Upper lobe of left lung (tissue), 4 donors: ENCODE measurements around the gene ZNF436.
A peak's percentile ranks its signal among the peaks of the same experiment; 100 is the strongest.

Experiments
- CTCF ChIP-seq, 6 experiments: fragments of 450-650 bp in 4 of 6; fragments of 200-600 bp in 2 of 6; sonication (generic) in 2 of 6; IDR thresholded peaks; one replicate each; pipeline ENCODE4 v1.5.1; 2016 to 2019; ENCODE audit warnings: antibody characterized with exemption in 6 of 6
- POLR2A ChIP-seq, 4 donors: fragments of 450-650 bp; IDR thresholded peaks; one replicate each; pipeline ENCODE4 v1.5.1; 2016 to 2017; ENCODE audit warnings: antibody characterized with exemption in 4 of 4, mild to moderate bottlenecking in 2 of 4

GRCh38 chr1:23344111-23344986, 25.3 kb downstream of the ZNF436 start, which contains the start of gene HNRNPR:
- peak in 3 of 6 experiments; percentile 22 to 45 (median 39) for TF ChIP-seq CTCF (IDR thresholded peaks at IDR 0.05)
- TF ChIP-seq POLR2A (IDR thresholded peaks at IDR 0.05), result peak in 3 of 4 donors; percentile 71 to 88 (median 76)
